ENCODE measurements around the gene NEK6.

NEK6 gene

GRCh38 chr9:124354346-124355038, 96.7 kb downstream of the NEK6 start:
- DNase-seq (ENCODE audit: low read depth): no peak

- no peak for DNase-seq (ENCODE audit: low read depth)
Observed at GRCh38 chr9:124355039-124355940, 97.5 kb downstream of the NEK6 start.

- DNase-seq (ENCODE audit: low read depth): no peak
Observed at GRCh38 chr9:124355941-124356744, 98.4 kb downstream of the NEK6 start.

GRCh38 chr9:124356745-124357390, 99.1 kb downstream of the NEK6 start:
- DNase-seq (ENCODE audit: low read depth): no peak

- DNase-seq (ENCODE audit: low read depth): no peak
Observed at GRCh38 chr9:124357721-124358361, 100.1 kb downstream of the NEK6 start.

GRCh38 chr9:124358631-124359030, 100.9 kb downstream of the NEK6 start:
- DNase-seq (ENCODE audit: low read depth): no peak

- no peak for DNase-seq (ENCODE audit: low read depth)
Observed at GRCh38 chr9:124359426-124359825, 101.7 kb downstream of the NEK6 start.

- no peak for DNase-seq (ENCODE audit: low read depth)
Observed at GRCh38 chr9:124359855-124360678, 102.3 kb downstream of the NEK6 start.

- no peak for DNase-seq (ENCODE audit: low read depth)
Observed at GRCh38 chr9:124361128-124361527, 103.4 kb downstream of the NEK6 start.

- no peak for DNase-seq (ENCODE audit: low read depth)
Observed at GRCh38 chr9:124363326-124364096, 105.8 kb downstream of the NEK6 start.

- DNase-seq (ENCODE audit: low read depth): no peak
Observed at GRCh38 chr9:124364141-124364540, 106.4 kb downstream of the NEK6 start.

GRCh38 chr9:124365036-124365435, 107.3 kb downstream of the NEK6 start:
- DNase-seq (ENCODE audit: low read depth): no peak

- DNase-seq (ENCODE audit: low read depth): no peak
Observed at GRCh38 chr9:124366476-124367220, 108.9 kb downstream of the NEK6 start.

- no peak for DNase-seq (ENCODE audit: low read depth)
Observed at GRCh38 chr9:124368692-124369091, 110.9 kb downstream of the NEK6 start.

- no peak for DNase-seq (ENCODE audit: low read depth)
Observed at GRCh38 chr9:124369231-124369797, 111.6 kb downstream of the NEK6 start.

GRCh38 chr9:124370896-124371582, 113.3 kb downstream of the NEK6 start:
- no peak for DNase-seq (ENCODE audit: low read depth)

- DNase-seq (ENCODE audit: low read depth): no peak
Observed at GRCh38 chr9:124372038-124372437, 114.3 kb downstream of the NEK6 start.

- DNase-seq (ENCODE audit: low read depth): no peak
Observed at GRCh38 chr9:124373386-124373785, 115.6 kb downstream of the NEK6 start.
